Lung (tissue), 12 donors: ENCODE measurements around the gene CCIN. TPM values are rescaled to one million over a fixed set of nuclear protein-coding genes. Genes with fewer than 3 reads are reported as not detected.

Experiments used
- ATAC-seq: fragments of 200-7000 bp; cut with Tn5 transposase; one replicate; pipeline ENCODE4 v1.9.1; 2020; ENCODE audit warnings: moderate number of reproducible peaks; ENCODE audit not compliant: insufficient read depth, low FRiP score
- DNase-seq, 3 donors: peaks; one replicate each; pipeline ENCODE4 v3.0.0-alpha.2; 2013 to 2017
- H3K27ac ChIP-seq, 2 donors: one replicate each; pipeline ENCODE4 v1.5.1; 2013; ENCODE audit warnings: mild to moderate bottlenecking in 2 of 2, moderate library complexity in 2 of 2, control low read depth in 1 of 2, inconsistent platforms in 1 of 2, low read depth in 1 of 2, low read length in 1 of 2
- H3K27me3 ChIP-seq, 3 donors: one replicate each; pipeline ENCODE4 v1.5.1; 2013; ENCODE audit warnings: low read length in 2 of 3; ENCODE audit not compliant: control insufficient read depth in 3 of 3, insufficient read depth in 3 of 3
- H3K36me3 ChIP-seq, 4 donors: one replicate each; pipeline ENCODE4 v1.5.1; 2013; ENCODE audit warnings: low read length in 4 of 4, mild to moderate bottlenecking in 1 of 4, moderate library complexity in 1 of 4; ENCODE audit not compliant: control insufficient read depth in 4 of 4, insufficient read depth in 4 of 4
- H3K4me1 ChIP-seq, 5 donors: one replicate each; pipeline ENCODE4 v1.5.1; 2013; ENCODE audit warnings: low read length in 5 of 5, mild to moderate bottlenecking in 2 of 5, moderate library complexity in 1 of 5; ENCODE audit not compliant: control insufficient read depth in 5 of 5, insufficient read depth in 5 of 5
- H3K4me3 ChIP-seq: one replicate; pipeline ENCODE4 v1.5.1; 2013; ENCODE audit warnings: mild to moderate bottlenecking, control low read depth, moderate library complexity
- H3K9ac ChIP-seq, 2 donors: one replicate each; pipeline ENCODE4 v1.5.1; 2013; ENCODE audit warnings: low read length in 2 of 2, control low read depth in 1 of 2; ENCODE audit not compliant: insufficient read depth in 1 of 2
- H3K9me3 ChIP-seq, 4 donors: one replicate each; pipeline ENCODE4 v1.5.1; 2013; ENCODE audit warnings: low read length in 3 of 4, mild to moderate bottlenecking in 1 of 4, moderate library complexity in 1 of 4; ENCODE audit not compliant: control insufficient read depth in 4 of 4, insufficient read depth in 3 of 4
- WGBS, 2 donors: extraction: QIAGEN DNeasy Blood & Tissue Kit; methylation state at CpG; one replicate each; pipeline ENCODE4 v1.1.7; 2013; 5-methylcytosine and 5-hydroxymethylcytosine counted together
- polyA plus RNA-seq, 2 donors: library from polyadenylated mRNA; stranded (reverse); fragments of 200-250 nt; gene quantifications; one replicate each; pipeline ENCODE4 v1.2.1, GENCODE V29; 2013
- total RNA-seq, 2 donors: library from RNA; depleted of rRNA in 1 of 2; stranded (reverse); fragments of >200 nt in 1 of 2; gene quantifications; one replicate each; pipeline ENCODE4 v1.2.1, GENCODE V29; 2014 to 2021
- TF ChIP-seq, protein P1 (sequence below): IDR thresholded peaks from 2 replicates; pipeline ENCODE4 v1.5.1; 2012; ENCODE audit warnings: mild to moderate bottlenecking; ENCODE audit errors: control extremely low read depth, extremely low read depth
- donor health status: control.
- donor health status: control.
- donor health status: Bipolar disorder and iron deficiency.
- donor health status: healthy.
- donor health status: DM: yes; HTN: yes; CAD: no.

The CCIN gene
- total and polyA plus RNA-seq, 4 donors, result 0.12 to 0.89 (median 0.15) TPM; not detected in 1

GRCh38 chr9:36141288-36141687 is 27.9 kb upstream of the CCIN start:
- ATAC-seq (no peak), DNase-seq (peak in 2 of 3 donors; percentile 48 to 76)
- TF ChIP-seq, protein P1, sequence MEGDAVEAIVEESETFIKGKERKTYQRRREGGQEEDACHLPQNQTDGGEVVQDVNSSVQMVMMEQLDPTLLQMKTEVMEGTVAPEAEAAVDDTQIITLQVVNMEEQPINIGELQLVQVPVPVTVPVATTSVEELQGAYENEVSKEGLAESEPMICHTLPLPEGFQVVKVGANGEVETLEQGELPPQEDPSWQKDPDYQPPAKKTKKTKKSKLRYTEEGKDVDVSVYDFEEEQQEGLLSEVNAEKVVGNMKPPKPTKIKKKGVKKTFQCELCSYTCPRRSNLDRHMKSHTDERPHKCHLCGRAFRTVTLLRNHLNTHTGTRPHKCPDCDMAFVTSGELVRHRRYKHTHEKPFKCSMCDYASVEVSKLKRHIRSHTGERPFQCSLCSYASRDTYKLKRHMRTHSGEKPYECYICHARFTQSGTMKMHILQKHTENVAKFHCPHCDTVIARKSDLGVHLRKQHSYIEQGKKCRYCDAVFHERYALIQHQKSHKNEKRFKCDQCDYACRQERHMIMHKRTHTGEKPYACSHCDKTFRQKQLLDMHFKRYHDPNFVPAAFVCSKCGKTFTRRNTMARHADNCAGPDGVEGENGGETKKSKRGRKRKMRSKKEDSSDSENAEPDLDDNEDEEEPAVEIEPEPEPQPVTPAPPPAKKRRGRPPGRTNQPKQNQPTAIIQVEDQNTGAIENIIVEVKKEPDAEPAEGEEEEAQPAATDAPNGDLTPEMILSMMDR, result no peak
- H3K27me3 ChIP-seq, result no peaks in the 10 kb centered on the region
- no peak overlapping the region for H3K27ac ChIP-seq
- WGBS, 2 donors, result 68 to 85% methylated on average over 4 of the region's 4 CpGs
- H3K4me1 ChIP-seq, result peaks cover 0 to 39% (median 8%) of the 10 kb centered on the region in 5 donors
- peaks cover 0 to 2% (median 0%) of the 10 kb centered on the region in 4 donors for H3K9me3 ChIP-seq
- no peak overlapping the region for H3K4me3 ChIP-seq
- no peak overlapping the region for H3K9ac ChIP-seq
- peaks cover 0 to 2% (median 0%) of the 10 kb centered on the region in 4 donors for H3K36me3 ChIP-seq

DNA sequence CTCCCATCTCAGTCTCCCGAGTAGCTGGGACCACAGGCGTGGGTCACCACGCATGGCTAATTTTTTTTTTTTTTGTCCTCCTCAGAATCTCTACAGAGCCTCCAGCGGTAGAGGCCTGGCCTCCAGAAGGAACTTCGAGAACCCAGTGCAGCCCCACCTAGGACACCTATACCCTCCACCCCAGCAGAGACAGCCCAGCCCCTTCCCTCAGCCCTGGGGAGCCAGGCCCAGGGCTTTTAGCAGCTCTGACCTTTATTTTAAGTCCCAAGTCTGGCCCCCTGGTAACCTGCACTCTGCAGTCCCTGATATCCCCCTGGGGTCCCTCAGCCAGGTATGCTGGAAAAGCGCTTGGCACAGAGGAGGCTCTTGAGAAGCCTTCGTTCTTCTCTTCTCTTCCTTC is 27.4 kb upstream of the CCIN start:
- H3K27me3 ChIP-seq, result no peaks in the 10 kb centered on the region
- peaks cover 0 to 2% (median 0%) of the 10 kb centered on the region in 4 donors for H3K9me3 ChIP-seq
- WGBS, 2 donors, result 90% methylated on average over 7 of the region's 7 CpGs
- peaks cover 0 to 39% (median 8%) of the 10 kb centered on the region in 5 donors for H3K4me1 ChIP-seq
- H3K36me3 ChIP-seq, result peaks cover 0 to 2% (median 0%) of the 10 kb centered on the region in 4 donors
- ATAC-seq, result no peak
- TF ChIP-seq, protein P1, result no peak
- no peak for DNase-seq
- H3K4me3 ChIP-seq, result no peak overlapping the region
- H3K9ac ChIP-seq, result no peak overlapping the region
- peak overlapping the region in 1 of 2 donors; percentile 37 for H3K27ac ChIP-seq

- Histone ChIP-seq H3K4me3 (no peak overlapping the region), H3K9ac (peak overlapping the region in 1 of 2 donors; percentile 26), H3K27ac (peak overlapping the region in 1 of 2 donors; percentile 88), H3K4me1 (peaks cover 0 to 33% (median 7%) of the 10 kb centered on the region in 5 donors), H3K9me3 (peaks cover 0 to 2% (median 0%) of the 10 kb centered on the region in 4 donors), H3K27me3 (no peaks in the 10 kb centered on the region), H3K36me3 (peaks cover 0 to 2% (median 0%) of the 10 kb centered on the region in 4 donors)
- no peak for ATAC-seq
- WGBS, 2 donors, result 33 to 36% methylated on average over 12 of the region's 12 CpGs
- peak in 2 of 3 donors; percentile 21 to 47 for DNase-seq
- TF ChIP-seq, protein P1, result no peak
Observed at GRCh38 chr9:36142510-36143244, 26.5 kb upstream of the CCIN start.
